Thymus (tissue), 11 donors: ENCODE measurements around the gene FOLH1. TPM values are rescaled to one million over a fixed set of nuclear protein-coding genes. Genes with fewer than 3 reads are reported as not detected.
"Not testable (repeated sequence)": the region's sequence is repeated elsewhere in the genome, so short reads cannot be mapped to it uniquely, and the experiment has no call there.

Experiments
- DNase-seq, 9 donors: peaks; one replicate each; pipeline ENCODE4 v3.0.0-alpha.2; 2013; ENCODE audit warnings: low spot score in 9 of 9, low read depth in 6 of 9, missing footprints in 1 of 9
- H3K27ac ChIP-seq, 2 donors: one replicate each; pipeline ENCODE4 v1.5.1; 2013; ENCODE audit warnings: control low read depth in 1 of 2, low read depth in 1 of 2, low read length in 1 of 2, mild to moderate bottlenecking in 1 of 2, moderate library complexity in 1 of 2
- H3K27me3 ChIP-seq, 2 donors: one replicate each; pipeline ENCODE4 v1.5.1; 2013; ENCODE audit warnings: low read length in 1 of 2; ENCODE audit not compliant: control insufficient read depth in 2 of 2, insufficient read depth in 1 of 2
- H3K36me3 ChIP-seq, 2 donors: one replicate each; pipeline ENCODE4 v1.5.1; 2013; ENCODE audit warnings: low read length in 1 of 2, mild to moderate bottlenecking in 1 of 2, moderate library complexity in 1 of 2; ENCODE audit not compliant: control insufficient read depth in 2 of 2, insufficient read depth in 2 of 2
- H3K4me1 ChIP-seq, 2 donors: one replicate each; pipeline ENCODE4 v1.5.1; 2013; ENCODE audit warnings: low read length in 2 of 2; ENCODE audit not compliant: control insufficient read depth in 2 of 2, insufficient read depth in 2 of 2
- H3K4me3 ChIP-seq, 2 donors: one replicate each; pipeline ENCODE4 v1.5.1; 2013; ENCODE audit warnings: low read length in 2 of 2, control low read depth in 1 of 2, mild to moderate bottlenecking in 1 of 2
- H3K9me3 ChIP-seq, 2 donors: one replicate each; pipeline ENCODE4 v1.5.1; 2013; ENCODE audit warnings: low read length in 1 of 2, mild to moderate bottlenecking in 1 of 2; ENCODE audit not compliant: control insufficient read depth in 2 of 2, insufficient read depth in 1 of 2
- WGBS: extraction: QIAGEN DNeasy Blood & Tissue Kit; methylation state at CpG from one replicate; pipeline ENCODE4 v1.1.7; 2013; 5-methylcytosine and 5-hydroxymethylcytosine counted together
- polyA plus RNA-seq: library from polyadenylated mRNA; stranded (reverse); fragments of 200-250 nt; gene quantifications from one replicate; pipeline ENCODE4 v1.2.3, GENCODE V29; 2013
- total RNA-seq: library from RNA; stranded (reverse); fragments of 120-200 nt; gene quantifications from one replicate; pipeline ENCODE4 v1.2.4, GENCODE V29; 2013
- donor health status: healthy.

The FOLH1 gene
- total and polyA plus RNA-seq, 2 donors, result 0.41 to 0.99 TPM

- H3K27ac ChIP-seq, H3K4me1 ChIP-seq, H3K27me3 ChIP-seq, H3K4me3 ChIP-seq, H3K9me3 ChIP-seq, DNase-seq, H3K36me3 ChIP-seq: not testable (repeated sequence)
- WGBS, result 88% methylated on average over 3 of the region's 3 CpGs
Measured at GRCh38 chr11:49230001-49230400, 21.6 kb upstream of the FOLH1 start.

DNA sequence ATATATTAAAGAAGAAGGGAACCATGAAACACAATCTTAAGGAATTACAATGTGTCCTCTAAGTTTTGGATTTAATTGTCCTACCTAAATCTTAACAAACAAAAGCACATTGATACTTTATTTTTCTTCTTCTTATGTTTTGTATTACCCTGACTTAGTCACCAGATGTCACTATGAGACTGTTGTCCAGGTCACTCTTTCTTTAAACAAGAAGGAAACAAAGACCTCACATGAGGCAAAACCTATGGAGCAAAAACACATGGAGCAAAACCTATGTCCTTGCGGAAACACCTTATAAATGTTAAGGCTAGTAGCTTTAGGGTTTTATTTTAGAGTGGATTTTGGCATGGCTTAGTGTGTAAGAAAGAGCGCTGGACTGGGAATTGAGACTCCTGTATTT lies 20.7 kb upstream of the FOLH1 start:
- DNase-seq, H3K27ac ChIP-seq, H3K36me3 ChIP-seq, H3K27me3 ChIP-seq, H3K4me1 ChIP-seq, H3K9me3 ChIP-seq, H3K4me3 ChIP-seq: not testable (repeated sequence)
- 75% methylated on average over 2 of the region's 2 CpGs for WGBS

DNA sequence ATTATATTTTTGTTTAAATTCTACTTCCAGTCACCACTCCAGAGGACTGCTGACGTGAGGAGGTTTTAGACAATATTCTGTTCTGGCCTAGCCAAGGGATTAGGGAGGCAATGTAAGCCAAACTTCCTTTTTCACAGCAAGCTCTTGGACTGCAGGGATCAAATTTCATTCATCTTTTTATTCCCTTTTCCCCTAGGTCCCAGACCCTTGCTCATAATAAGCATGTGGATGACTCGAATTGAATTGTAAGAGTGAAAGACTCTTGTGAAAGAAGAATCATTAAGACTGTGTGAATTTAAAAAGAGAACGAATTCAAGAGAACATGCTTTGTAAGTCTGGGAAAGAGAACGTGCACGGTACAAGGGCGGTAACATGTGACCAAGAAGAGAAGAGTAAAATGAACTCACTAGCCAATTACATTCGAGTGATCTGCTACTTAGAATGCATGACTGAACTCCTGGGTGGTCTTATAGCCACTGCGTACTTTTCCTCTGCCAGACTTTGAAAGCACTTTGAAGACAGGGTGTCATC lies 16.9 kb upstream of the FOLH1 start:
- not testable (repeated sequence) for H3K27ac ChIP-seq, H3K27me3 ChIP-seq, H3K4me1 ChIP-seq, DNase-seq, H3K9me3 ChIP-seq, H3K36me3 ChIP-seq, H3K4me3 ChIP-seq
- WGBS, result 84% methylated on average over 8 of the region's 8 CpGs

DNA sequence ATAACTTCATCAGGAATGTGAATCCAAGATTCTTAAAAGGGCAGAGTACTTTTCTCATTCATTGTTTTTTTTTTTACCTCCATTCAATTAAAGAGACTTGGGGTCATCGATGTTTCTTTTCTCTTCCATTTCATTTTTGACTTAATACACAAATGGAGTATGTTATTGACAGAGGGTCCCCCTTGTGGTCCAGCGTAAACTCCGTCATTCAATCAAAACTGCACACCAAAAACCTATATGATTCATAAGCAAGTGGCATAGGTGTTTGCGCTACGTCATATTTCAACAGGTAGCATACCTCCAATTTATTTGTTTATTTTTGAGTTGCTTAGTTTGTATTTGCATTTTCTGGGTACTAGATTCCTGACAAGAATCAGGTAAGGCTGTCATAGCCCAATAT lies 12.7 kb upstream of the FOLH1 start:
- Histone ChIP-seq H3K4me1 (no peaks in the 10 kb centered on the region), H3K27me3 (no peaks in the 10 kb centered on the region), H3K9me3 (no peaks in the 10 kb centered on the region), H3K36me3 (no peaks in the 10 kb centered on the region), H3K4me3 (no peak overlapping the region), H3K27ac (no peak overlapping the region)
- 92% methylated on average over 5 of the region's 5 CpGs for WGBS
- DNase-seq, result no peak

DNA sequence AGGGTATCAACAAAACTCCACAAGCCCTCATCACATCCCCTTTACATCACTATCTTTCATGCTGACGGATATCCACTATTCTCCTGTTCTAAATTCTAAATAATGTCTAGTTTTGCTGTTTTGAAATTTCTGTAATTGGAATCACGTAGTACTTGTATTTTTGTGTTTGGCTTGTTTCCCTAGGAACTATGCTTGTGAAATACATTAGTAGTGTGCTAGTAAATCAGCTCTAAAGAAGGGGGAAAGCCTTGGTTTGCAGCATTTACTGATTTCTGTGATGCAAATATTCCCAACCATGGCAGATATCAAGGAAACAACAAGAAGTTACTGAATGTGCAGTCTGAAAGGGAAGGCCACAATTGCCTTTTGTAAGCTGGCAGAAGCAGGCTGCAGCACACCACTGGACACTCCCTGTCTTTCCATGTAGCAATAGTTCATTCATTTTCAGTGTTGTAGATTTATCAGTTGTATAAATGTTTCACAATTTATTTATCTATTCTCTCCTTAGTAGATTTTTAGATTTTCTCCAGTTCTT lies 4.7 kb upstream of the FOLH1 start:
- no peak for DNase-seq
- H3K27me3 ChIP-seq, result peaks cover 0 to 4% of the 10 kb centered on the region in 2 donors

DNA sequence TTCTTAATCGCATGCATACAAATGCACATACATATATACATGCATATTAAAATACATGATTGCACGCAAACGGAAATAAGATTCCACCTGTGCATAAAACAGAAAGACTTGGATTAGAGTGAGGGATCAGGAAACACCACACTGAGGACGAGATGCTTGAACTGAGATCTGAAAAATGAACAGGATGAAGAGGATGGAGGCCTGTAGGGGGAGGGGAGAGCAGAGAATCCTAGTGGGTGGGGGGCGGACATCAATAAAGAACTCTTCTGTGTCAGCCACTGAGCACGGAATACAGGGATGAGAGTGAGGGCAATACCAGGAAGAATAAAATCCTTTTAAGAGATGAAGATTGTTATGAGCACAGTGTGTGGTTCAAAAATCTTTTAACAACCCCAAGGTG lies 1.4 kb downstream of the FOLH1 start:
- not testable (repeated sequence) for H3K4me1 ChIP-seq, H3K27ac ChIP-seq, H3K4me3 ChIP-seq, H3K27me3 ChIP-seq, DNase-seq, H3K36me3 ChIP-seq, H3K9me3 ChIP-seq
- 91% methylated on average over 6 of the region's 6 CpGs for WGBS

More for the DNA sequence above, 4.7 kb upstream of the FOLH1 start:
- H3K4me1 ChIP-seq, result no peaks in the 10 kb centered on the region
- no peaks in the 10 kb centered on the region for H3K36me3 ChIP-seq
- no peak overlapping the region for H3K27ac ChIP-seq
- H3K9me3 ChIP-seq, result no peaks in the 10 kb centered on the region
- no peak overlapping the region for H3K4me3 ChIP-seq
- WGBS, result 76% methylated on average over 2 of the region's 2 CpGs

DNA sequence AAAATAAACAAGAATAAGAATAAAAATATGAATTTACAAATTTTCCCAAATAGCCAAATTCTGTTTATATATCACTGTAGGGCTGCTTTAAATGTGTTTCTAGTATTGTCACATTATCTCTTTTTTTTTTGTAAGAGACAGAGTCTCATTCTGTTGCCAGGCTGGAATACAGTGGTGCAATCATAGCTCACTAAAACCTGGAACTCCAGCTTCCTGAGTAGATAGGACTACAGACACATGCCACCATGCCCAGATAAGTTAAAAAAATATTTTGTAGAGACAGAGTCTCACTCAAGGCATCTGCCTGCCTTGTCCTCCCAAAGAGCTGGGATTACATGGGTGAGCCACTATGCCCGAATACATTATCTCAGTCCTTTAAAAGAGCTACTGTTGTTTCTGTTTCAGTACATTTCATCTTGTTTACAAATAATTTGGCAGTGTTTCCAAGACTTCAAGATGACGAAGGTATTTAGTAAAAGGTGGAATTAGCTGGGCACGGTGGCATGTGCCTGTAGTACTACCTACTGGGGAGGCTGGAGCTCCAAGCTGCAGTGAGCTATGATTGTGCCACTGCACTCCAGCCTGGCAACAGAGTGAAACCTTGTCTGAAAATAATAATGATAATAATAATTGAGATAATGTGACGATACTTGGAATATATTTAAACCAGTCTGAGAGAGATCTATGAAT lies 6.0 kb downstream of the FOLH1 start:
- no peak overlapping the region for H3K4me3 ChIP-seq
- no peak overlapping the region for H3K27ac ChIP-seq
- no peak for DNase-seq
- H3K9me3 ChIP-seq, result no peaks in the 10 kb centered on the region
- no peaks in the 10 kb centered on the region for H3K4me1 ChIP-seq
- no peaks in the 10 kb centered on the region for H3K36me3 ChIP-seq
- WGBS, result 95% methylated on average over 4 of the region's 4 CpGs
- no peaks in the 10 kb centered on the region for H3K27me3 ChIP-seq

GRCh38 chr11:49196775-49197174 lies 11.6 kb downstream of the FOLH1 start:
- WGBS, result 77% methylated on average over 1 of the region's 1 CpG
- not testable (repeated sequence) for H3K4me1 ChIP-seq, H3K4me3 ChIP-seq, H3K27ac ChIP-seq, H3K27me3 ChIP-seq, DNase-seq, H3K9me3 ChIP-seq, H3K36me3 ChIP-seq

DNA sequence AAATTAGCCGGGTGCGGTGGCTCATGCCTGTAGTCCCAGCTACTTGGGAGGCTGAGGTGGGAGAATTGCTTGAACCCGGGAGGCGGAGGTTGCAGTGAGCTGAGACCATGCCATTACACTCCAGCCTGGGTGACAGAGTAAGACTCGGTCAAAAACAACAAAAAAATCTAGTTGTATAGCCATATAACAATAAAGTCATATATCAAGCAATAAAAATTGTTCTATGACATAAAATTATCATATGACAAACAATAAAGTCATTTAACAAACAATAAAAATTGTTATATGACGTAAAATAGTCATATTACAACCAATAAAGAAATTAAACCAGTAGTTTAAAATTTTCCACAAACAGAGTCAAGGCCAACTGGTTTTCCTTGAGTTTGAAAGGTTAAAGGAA lies 12.4 kb downstream of the FOLH1 start:
- not testable (repeated sequence) for H3K27me3 ChIP-seq, H3K9me3 ChIP-seq, H3K36me3 ChIP-seq, H3K4me3 ChIP-seq, H3K27ac ChIP-seq, DNase-seq, H3K4me1 ChIP-seq
- WGBS, result 89% methylated on average over 6 of the region's 6 CpGs
